Neuronal stem cell (in vitro differentiated cells): ENCODE results near the gene LAMC3.

Experiments used
- DNase-seq: peaks from one replicate; pipeline ENCODE4 v3.0.0-alpha.2; 2013; ENCODE audit warnings: low spot score
- H2AFZ ChIP-seq: one replicate; pipeline ENCODE4 v1.6.1; 2013; ENCODE audit warnings: mild to moderate bottlenecking, low read length, inconsistent platforms
- H2AK5ac ChIP-seq: 2 replicates; pipeline ENCODE4 v1.6.1; 2013; ENCODE audit warnings: low read depth, mild to moderate bottlenecking, inconsistent platforms, low read length, moderate library complexity, mixed read lengths
- H2BK120ac ChIP-seq: 2 replicates; pipeline ENCODE4 v1.6.1; 2013; ENCODE audit warnings: low read depth, mild to moderate bottlenecking, inconsistent platforms, low read length, moderate library complexity, mixed read lengths
- H2BK12ac ChIP-seq: one replicate; pipeline ENCODE4 v1.6.1; 2013; ENCODE audit warnings: low read length, inconsistent platforms
- H2BK15ac ChIP-seq: 2 replicates; pipeline ENCODE4 v1.6.1; 2013; ENCODE audit warnings: mild to moderate bottlenecking, low read length, inconsistent platforms, mixed read lengths
- H2BK5ac ChIP-seq: one replicate; pipeline ENCODE4 v1.6.1; 2013; ENCODE audit warnings: inconsistent platforms, mild to moderate bottlenecking, low read length, moderate library complexity
- H3K14ac ChIP-seq: one replicate; pipeline ENCODE4 v1.6.1; 2013; ENCODE audit warnings: low read length, inconsistent platforms
- H3K18ac ChIP-seq: 2 replicates; pipeline ENCODE4 v1.6.1; 2013; ENCODE audit warnings: low read length, inconsistent platforms
- H3K23ac ChIP-seq: 2 replicates; pipeline ENCODE4 v1.6.1; 2013; ENCODE audit warnings: low read depth, mild to moderate bottlenecking, mixed read lengths, low read length, inconsistent platforms; ENCODE audit not compliant: poor library complexity
- H3K27ac ChIP-seq: replicated peaks from 3 replicates; pipeline ENCODE4 v1.5.1; 2013; ENCODE audit warnings: low read length, inconsistent platforms
- H3K27me3 ChIP-seq, 3 experiments: 2 replicates each; pipeline ENCODE4 v1.6.1; 2013; ENCODE audit warnings: low read length in 3 of 3, mild to moderate bottlenecking in 2 of 3, inconsistent platforms in 1 of 3, low read depth in 1 of 3, mixed read lengths in 1 of 3, moderate library complexity in 1 of 3; ENCODE audit not compliant: control insufficient read depth in 3 of 3, insufficient read depth in 3 of 3
- H3K36me3 ChIP-seq, 2 donors: replicated peaks in 1 of 2; 2 replicates each; pipeline ENCODE4 v1.6.1; 2013; ENCODE audit warnings: low read length in 2 of 2; ENCODE audit not compliant: control insufficient read depth in 2 of 2, insufficient read depth in 2 of 2
- H3K4ac ChIP-seq: 2 replicates; pipeline ENCODE4 v1.6.1; 2013; ENCODE audit warnings: inconsistent platforms, mild to moderate bottlenecking, low read length, moderate library complexity
- H3K4me1 ChIP-seq, 2 donors: 1 replicate in 1 of 2; 2 replicates in 1 of 2; pipeline ENCODE4 v1.6.1; 2013; ENCODE audit warnings: low read length in 2 of 2, low read depth in 1 of 2; ENCODE audit not compliant: control insufficient read depth in 2 of 2, insufficient read depth in 1 of 2
- H3K4me2 ChIP-seq: one replicate; pipeline ENCODE4 v1.6.1; 2013; ENCODE audit warnings: mild to moderate bottlenecking, low read length, inconsistent platforms; ENCODE audit not compliant: insufficient read depth, poor library complexity, severe bottlenecking
- H3K4me3 ChIP-seq, 2 donors: 2 replicates each; pipeline ENCODE4 v1.5.1; 2013; ENCODE audit warnings: low read length in 2 of 2, mild to moderate bottlenecking in 2 of 2, inconsistent platforms in 1 of 2, moderate library complexity in 1 of 2
- H3K79me1 ChIP-seq: one replicate; pipeline ENCODE4 v1.6.1; 2013; ENCODE audit warnings: low read depth, mild to moderate bottlenecking, inconsistent platforms, low read length, moderate library complexity
- H3K9ac ChIP-seq: one replicate; pipeline ENCODE4 v1.6.1; 2013; ENCODE audit warnings: mild to moderate bottlenecking, low read depth, low read length, inconsistent platforms; ENCODE audit not compliant: poor library complexity
- H3K9me3 ChIP-seq, 2 donors: replicated peaks in 1 of 2; 2 replicates each; pipeline versions ENCODE3 to v1.6.1; 2013; ENCODE audit warnings: low read length in 2 of 2, mild to moderate bottlenecking in 2 of 2, inconsistent platforms in 1 of 2, low read depth in 1 of 2, mixed read lengths in 1 of 2, moderate library complexity in 1 of 2; ENCODE audit not compliant: control insufficient read depth in 2 of 2, insufficient read depth in 1 of 2
- H4K8ac ChIP-seq: one replicate; pipeline ENCODE4 v1.6.1; 2013; ENCODE audit warnings: low read depth, mild to moderate bottlenecking, inconsistent platforms, low read length, moderate library complexity
- H4K91ac ChIP-seq: one replicate; pipeline ENCODE4 v1.6.1; 2013; ENCODE audit warnings: low read length, low read depth, mild to moderate bottlenecking, inconsistent platforms; ENCODE audit not compliant: poor library complexity
- WGBS, 2 donors: extraction: QIAGEN DNeasy Blood & Tissue Kit; methylation state at CpG; one replicate each; pipeline ENCODE4 v1.1.7; 2013; ENCODE audit warnings: missing lambda C conversion rate in 2 of 2, mixed read lengths in 1 of 2; ENCODE audit not compliant: insufficient read length in 2 of 2, insufficient replicate concordance in 1 of 2; ENCODE audit errors: extremely low coverage in 2 of 2; 5-methylcytosine and 5-hydroxymethylcytosine counted together

Gene LAMC3

DNA sequence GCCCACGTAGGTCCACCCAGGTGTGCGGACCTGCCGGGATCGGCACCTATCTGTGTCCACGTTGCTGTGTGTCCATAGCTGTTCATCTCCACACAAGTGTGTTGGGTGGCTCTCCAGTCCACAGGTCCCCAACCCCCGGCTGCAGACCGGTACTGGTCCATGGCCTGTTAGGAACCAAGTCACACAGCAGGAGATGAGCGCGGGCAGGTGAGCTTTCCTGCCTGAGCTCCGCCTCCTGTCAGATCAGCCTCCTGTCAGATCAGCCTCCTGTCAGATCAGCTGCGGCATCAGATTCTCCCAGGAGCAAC, 18.9 kb downstream of the LAMC3 start:
- Histone ChIP-seq H2BK15ac (peak overlapping the region; percentile 31), H2AK5ac (no peak overlapping the region), H2AFZ (no peak overlapping the region), H2BK5ac (no peak overlapping the region), H3K79me1 (peaks cover 2% of the 10 kb centered on the region), H4K8ac (no peak overlapping the region), H4K91ac (peak overlapping the region; percentile 7), H3K36me3 (no peaks in the 10 kb centered on the region), H3K9me3 (no peaks in the 10 kb centered on the region), H3K23ac (peak overlapping the region; percentile 98), H3K4ac (no peak overlapping the region), H3K18ac (peak overlapping the region; percentile 44), H3K14ac (peak overlapping the region; percentile 92), H3K27me3 (peaks cover 0 to 63% (median 0%) of the 10 kb centered on the region in 3 experiments), H3K9ac (no peak overlapping the region), H3K27ac (no peak overlapping the region), H3K4me2 (no peak overlapping the region), H3K4me1 (no peaks in the 10 kb centered on the region), H2BK12ac (peak overlapping the region; percentile 46), H3K4me3 (peak overlapping the region in 1 of 2 donors; percentile 30), H2BK120ac (no peak overlapping the region)
- no peak for DNase-seq
- WGBS, 2 donors, result no CpG with 5 or more reads among the region's 11 CpGs

DNA sequence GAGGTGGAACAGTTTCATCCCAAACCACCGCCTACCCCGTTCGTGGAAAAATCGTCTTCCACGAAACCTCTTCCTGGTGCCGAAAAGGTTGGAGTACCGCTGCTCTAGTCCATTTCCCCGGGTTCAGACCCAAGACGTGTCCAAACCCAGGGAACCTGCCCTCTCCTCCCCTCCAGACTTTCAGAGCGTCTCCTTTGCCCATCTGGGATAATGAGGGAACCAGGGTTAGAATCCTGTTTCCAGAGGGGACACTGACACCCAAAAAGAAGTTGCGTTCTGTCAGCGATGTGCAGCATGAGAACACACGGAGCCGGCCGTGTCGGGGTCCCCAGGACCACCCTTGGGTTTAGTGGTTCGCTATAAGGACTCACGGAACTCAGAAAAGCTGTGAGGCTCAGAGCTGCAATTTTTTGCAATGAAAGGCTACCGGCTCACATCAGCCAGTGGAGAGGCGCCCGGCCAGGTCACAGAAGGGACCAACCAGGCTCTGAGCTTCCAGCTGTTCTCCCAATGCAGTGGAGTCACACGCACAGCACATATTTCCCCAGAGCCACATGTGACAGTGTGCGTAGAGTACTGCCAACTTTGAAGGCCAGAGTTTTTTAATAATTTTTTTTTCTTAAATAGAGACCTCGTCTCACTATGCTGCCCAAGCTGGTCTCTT, 19.4 kb downstream of the LAMC3 start:
- no peak overlapping the region for H3K4me2 ChIP-seq
- no peak overlapping the region for H2BK15ac ChIP-seq
- no peak overlapping the region for H3K4me3 ChIP-seq
- no peak overlapping the region for H4K91ac ChIP-seq
- no peak overlapping the region for H3K18ac ChIP-seq
- no peak overlapping the region for H3K4ac ChIP-seq
- H4K8ac ChIP-seq, result no peak overlapping the region
- no peak overlapping the region for H2AFZ ChIP-seq
- H3K27me3 ChIP-seq, result peaks cover 0 to 68% (median 0%) of the 10 kb centered on the region in 3 experiments
- H3K14ac ChIP-seq, result no peak overlapping the region
- no peak overlapping the region for H2AK5ac ChIP-seq
- H3K9ac ChIP-seq, result no peak overlapping the region
- peaks cover 2% of the 10 kb centered on the region for H3K79me1 ChIP-seq
- H3K36me3 ChIP-seq, result no peaks in the 10 kb centered on the region
- no peaks in the 10 kb centered on the region for H3K9me3 ChIP-seq
- no CpG with 5 or more reads among the region's 24 CpGs for WGBS, 2 donors
- H2BK120ac ChIP-seq, result no peak overlapping the region
- no peak overlapping the region for H2BK5ac ChIP-seq
- H2BK12ac ChIP-seq, result no peak overlapping the region
- peak overlapping the region; percentile 98 for H3K23ac ChIP-seq
- H3K4me1 ChIP-seq, result no peaks in the 10 kb centered on the region
- no peak overlapping the region for H3K27ac ChIP-seq
- DNase-seq, result no peak

DNA sequence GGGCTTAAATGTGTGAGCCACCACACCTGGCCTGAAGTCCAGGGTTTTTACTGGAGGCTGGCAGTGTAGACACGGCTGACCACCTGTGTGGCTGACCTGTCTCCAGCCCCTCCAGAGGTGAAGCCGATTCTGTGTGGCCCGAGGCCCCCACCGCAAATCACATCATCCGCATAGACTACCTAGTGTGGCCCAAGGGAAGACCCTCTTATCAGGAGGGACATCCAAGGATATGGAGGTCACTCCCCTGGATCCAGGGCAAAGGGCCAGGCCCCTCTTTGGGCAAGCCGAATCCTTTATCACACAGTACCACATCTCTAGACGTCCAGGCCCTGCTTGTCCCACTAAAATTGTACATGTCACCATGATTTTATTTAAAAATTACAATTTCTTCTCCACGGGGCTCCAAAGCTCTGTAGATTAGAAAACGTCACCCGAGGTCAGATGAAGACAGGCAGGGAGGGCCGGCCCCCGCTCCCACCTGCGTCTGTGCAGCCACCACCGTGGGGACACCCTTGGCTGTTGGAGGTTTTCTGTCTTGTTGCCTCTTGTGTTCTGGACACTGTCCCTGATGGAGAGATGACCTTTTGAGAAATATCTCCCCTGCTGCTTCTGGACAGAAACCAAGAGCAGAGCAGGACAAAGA, 20.1 kb downstream of the LAMC3 start:
- no peak overlapping the region for H4K91ac ChIP-seq
- no peak overlapping the region for H3K18ac ChIP-seq
- no peaks in the 10 kb centered on the region for H3K36me3 ChIP-seq
- no peak overlapping the region for H3K14ac ChIP-seq
- no peak overlapping the region for H2BK5ac ChIP-seq
- H3K23ac ChIP-seq, result peak overlapping the region; percentile 90
- no peak for DNase-seq
- no peak overlapping the region for H3K4me3 ChIP-seq
- peak overlapping the region; percentile 30 for H3K9ac ChIP-seq
- peaks cover 0 to 71% (median 0%) of the 10 kb centered on the region in 3 experiments for H3K27me3 ChIP-seq
- H4K8ac ChIP-seq, result no peak overlapping the region
- no peaks in the 10 kb centered on the region for H3K9me3 ChIP-seq
- H3K4me2 ChIP-seq, result no peak overlapping the region
- H2BK15ac ChIP-seq, result no peak overlapping the region
- no peak overlapping the region for H3K4ac ChIP-seq
- H2AK5ac ChIP-seq, result no peak overlapping the region
- peak overlapping the region; percentile 58 for H2BK120ac ChIP-seq
- H2AFZ ChIP-seq, result no peak overlapping the region
- H3K4me1 ChIP-seq, result no peaks in the 10 kb centered on the region
- no peak overlapping the region for H3K27ac ChIP-seq
- WGBS, 2 donors, result no CpG with 5 or more reads among the region's 14 CpGs
- no peak overlapping the region for H2BK12ac ChIP-seq
- peaks cover 2% of the 10 kb centered on the region for H3K79me1 ChIP-seq

DNA sequence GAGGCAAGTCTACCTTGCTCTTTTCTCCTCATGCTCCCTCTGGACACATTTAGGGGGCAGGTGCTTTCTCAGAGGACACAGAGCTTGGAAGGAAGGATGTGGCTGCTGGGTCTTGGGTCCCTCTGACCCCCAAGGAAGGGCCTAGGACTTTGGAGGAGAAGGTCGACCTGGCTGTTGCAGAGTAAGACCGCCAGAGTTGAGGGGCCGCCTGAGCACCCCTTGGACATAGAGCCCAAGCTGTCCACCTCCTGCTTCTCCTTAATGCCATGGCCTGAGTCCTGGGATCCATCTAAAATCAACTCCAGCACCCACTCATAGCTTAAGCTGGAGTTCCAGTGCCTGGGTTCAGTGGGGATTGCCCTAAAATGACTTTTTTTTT, 20.6 kb downstream of the LAMC3 start:
- Histone ChIP-seq H3K27ac (no peak overlapping the region), H3K36me3 (no peaks in the 10 kb centered on the region), H2BK15ac (no peak overlapping the region)

More for the DNA sequence above, 20.6 kb downstream of the LAMC3 start:
- H2BK12ac ChIP-seq, result no peak overlapping the region
- no peaks in the 10 kb centered on the region for H3K4me1 ChIP-seq
- H2BK5ac ChIP-seq, result no peak overlapping the region
- H3K23ac ChIP-seq, result peak overlapping the region; percentile 60
- H2AFZ ChIP-seq, result no peak overlapping the region
- peak overlapping the region; percentile 30 for H3K9ac ChIP-seq
- DNase-seq, result no peak
- no peak overlapping the region for H3K4me2 ChIP-seq
- H3K4me3 ChIP-seq, result no peak overlapping the region
- WGBS, 2 donors, result no CpG with 5 or more reads among the region's 3 CpGs
- H3K4ac ChIP-seq, result no peak overlapping the region
- H2BK120ac ChIP-seq, result peak overlapping the region; percentile 58
- no peak overlapping the region for H3K14ac ChIP-seq
- peaks cover 3% of the 10 kb centered on the region for H3K79me1 ChIP-seq
- H4K91ac ChIP-seq, result no peak overlapping the region
- no peak overlapping the region for H2AK5ac ChIP-seq
- no peak overlapping the region for H4K8ac ChIP-seq
- H3K18ac ChIP-seq, result no peak overlapping the region
- no peaks in the 10 kb centered on the region for H3K9me3 ChIP-seq
- peaks cover 0 to 72% (median 0%) of the 10 kb centered on the region in 3 experiments for H3K27me3 ChIP-seq
